ENCODE results near the gene BAD.

Gene BAD

DNA sequence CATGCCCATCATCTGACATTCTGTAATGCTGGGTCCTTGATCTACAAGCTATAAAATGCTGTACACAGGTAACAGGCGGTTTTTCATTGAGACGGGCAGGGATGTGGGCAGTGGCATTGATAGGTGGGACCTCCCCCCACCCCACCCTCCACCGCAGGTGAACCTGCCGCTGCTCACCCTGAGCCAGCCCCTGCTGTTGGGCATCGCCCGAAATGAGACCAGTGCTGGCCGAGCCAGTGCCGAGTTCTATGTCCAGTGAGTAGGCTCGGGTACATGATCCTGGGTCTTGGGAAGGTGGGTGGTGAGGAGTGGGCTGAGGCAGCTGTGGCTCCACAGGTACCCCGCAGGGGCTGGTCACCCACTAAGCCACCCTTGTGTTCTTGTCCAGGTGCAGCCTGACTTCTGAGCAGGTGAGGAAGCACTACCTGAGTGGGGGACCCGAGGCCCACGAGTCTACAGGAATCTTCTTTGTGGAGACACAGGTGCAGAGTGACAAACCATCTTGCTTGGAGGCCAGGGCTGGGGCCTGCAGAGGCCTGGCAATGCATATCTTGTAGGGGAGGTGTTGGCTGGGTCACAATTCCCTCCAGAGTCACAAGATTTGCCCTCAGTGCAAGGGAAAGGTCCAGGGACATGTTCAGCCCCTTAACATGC lies 55.2 kb downstream of the BAD start:
- no peak for DNase-seq (ENCODE audit: low read depth)

DNA sequence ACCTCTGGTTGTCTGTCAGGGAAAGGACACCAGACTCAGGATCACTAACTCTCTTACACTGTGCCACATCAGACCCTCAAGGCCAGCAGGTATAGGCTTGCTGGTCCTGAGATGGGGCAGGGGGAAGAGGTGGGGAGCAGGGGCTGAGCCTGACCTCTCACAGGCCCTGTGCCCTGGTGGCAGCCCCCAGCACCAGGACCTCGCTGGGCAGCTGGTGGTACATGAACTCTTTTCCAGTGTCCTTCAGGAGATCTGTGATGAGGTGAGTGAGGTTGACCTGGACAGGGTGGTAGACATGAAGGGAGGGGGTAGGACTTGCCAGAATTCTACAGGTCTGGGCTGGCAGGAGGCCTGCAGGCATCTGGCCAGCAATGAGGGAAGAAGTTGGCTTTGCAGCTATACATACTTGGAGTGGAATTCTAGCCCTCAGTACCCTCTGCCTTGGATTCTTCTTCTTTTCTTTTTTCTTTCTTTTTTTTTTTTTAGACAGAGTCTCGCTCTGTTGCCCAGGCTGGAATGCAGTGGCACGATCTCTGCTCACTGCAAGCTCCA lies 57.0 kb downstream of the BAD start:
- DNase-seq (ENCODE audit: low read depth): no peak

DNA sequence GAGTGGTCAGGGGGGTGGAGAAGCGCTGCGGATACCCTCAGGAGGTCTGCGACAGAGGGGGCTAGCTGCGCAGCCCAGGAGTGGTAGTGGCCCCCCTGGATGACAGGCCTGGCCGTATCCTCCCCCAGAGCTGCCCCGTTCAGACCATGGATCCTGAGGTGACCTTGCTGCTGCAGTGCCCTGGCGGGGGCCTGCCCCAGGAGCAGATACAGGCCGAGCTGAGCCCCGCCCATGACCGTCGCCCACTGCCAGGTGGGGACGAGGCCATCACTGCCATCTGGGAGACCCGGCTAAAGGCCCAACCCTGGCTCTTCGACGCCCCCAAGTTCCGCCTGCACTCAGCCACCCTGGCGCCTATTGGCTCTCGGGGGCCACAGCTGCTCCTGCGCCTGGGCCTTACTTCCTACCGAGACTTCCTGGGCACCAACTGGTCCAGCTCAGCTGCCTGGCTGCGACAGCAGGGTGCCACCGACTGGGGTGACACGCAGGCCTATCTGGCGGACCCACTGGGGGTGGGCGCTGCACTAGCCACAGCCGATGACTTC lies 57.9 kb downstream of the BAD start:
- no peak for DNase-seq (ENCODE audit: low read depth)

DNA sequence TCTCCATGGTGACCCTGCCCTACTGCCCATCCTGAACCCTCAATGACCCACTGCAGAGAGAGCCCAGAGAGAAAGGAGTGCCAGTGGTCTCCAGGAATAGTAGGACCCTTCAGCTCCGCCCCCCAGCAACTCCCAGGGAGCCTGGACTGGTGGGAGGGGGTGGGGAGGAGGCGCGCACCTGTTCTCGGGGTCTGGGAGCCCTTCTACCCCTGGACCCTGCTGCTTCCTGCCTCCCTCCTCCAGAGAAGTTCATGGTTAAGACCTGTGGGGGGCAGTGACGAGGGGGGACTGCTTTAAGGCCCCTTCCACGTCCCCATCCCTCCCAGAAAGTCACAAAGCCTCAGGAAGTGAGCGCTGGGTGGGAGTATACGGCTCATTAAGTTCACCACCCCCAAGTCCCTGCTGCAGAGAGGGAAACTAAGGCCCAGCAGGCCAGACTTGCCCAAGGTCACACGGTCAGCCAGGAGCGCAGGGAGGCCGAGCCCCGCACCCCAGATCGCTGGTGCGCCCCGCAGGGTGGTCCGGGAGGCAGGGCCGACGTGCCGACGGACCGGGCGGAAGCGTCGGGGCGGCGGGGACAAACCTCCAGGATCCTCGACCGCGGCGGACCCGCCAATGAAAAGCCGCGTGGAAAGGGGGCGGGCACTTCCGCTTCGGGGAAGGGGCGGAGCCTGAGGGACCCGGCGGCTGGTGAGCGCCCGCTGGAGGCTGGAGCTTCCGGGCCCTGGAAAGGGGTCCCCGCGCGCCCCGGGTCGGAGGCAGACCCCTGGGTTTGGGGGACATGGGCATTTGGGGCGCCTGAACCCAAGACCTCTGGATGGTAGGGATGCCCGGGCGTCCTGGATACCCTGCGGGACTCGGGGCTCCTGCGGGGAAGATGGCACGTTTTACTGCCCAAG lies 58.6 kb downstream of the BAD start, which contains the start of the genes NUDT22 and TRPT1:
Gene NUDT22 (plus strand): TSS at position 667 of the 899 bp plus-strand sequence. CDS start 379 bp downstream, outside the sequence.
Gene TRPT1 (minus strand): TSS at position 579 of the 899 bp plus-strand sequence. CDS start 326 bp downstream, at position 253.
- DNase-seq (ENCODE audit: low read depth): peak; percentile 86

DNA sequence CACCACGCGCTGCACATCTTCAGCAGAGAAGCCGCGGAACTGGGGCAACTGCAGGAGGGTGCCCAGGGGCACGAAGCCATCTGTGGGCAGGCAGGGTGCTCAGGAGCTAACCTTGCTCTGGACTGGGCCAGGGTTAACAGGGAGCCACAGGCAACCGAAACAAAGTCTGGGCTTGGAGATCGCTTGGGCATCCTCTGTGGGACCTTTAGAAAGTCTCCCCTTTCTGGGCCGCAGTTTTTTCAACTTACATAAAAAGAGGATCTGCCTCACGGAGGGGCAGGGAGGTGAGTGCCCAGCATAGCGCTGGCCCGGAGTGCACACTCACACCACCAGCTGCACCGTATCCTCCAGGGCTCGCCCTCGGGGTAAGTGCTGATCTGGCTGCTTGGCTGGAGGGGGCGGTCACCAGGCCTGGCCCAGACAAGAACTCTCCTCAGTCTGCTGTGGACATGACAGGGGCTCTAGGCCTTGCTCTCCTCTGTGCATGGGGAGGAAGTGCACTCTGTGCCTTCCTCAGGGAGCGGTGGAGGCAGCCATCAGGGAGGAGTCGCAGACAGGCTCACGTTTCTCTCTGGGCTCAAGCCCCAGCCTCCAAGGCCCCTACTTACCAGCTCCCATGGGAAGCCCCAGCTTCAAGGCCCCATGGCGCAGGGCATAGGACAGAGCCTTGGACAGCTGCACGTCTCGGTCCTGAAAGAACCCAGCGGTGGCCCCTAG lies 59.4 kb downstream of the BAD start:
- no peak for DNase-seq (ENCODE audit: low read depth)

DNA sequence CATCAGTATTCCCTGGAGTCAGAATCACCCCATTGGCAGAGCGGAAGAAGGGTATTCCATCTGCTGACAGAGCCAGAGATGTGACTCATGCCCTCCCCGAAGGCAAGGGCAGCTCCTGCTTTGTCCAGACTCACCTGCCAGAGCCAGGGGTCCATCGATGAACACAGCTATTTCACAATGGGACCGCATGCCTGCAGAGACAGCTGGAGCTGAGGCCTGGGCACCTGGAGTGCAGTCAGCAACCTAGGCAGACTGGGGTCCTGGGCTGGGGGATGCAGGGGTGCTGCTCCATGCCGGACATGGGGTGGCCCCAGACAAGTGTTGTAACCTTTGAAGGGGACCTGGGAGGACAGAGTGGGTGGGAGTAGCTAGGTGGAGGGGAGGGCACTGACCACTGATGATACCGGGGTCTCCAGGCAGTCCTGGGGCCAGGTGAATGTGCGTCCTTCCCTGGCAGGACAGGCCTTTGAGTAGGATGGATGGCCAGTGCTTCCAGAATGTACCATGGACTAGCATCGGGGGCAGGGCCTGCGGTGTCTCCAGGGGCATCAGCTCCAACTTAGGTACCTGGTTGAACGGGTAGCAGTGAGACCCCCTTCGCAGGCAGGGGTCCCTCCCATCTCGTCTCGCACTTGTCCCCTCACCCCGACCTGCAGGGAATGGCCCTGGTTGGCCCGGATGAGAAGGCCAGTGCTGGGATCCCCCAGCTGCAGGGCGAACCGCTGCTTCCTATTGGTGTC lies 60.1 kb downstream of the BAD start:
- DNase-seq (ENCODE audit: low read depth): no peak

DNA sequence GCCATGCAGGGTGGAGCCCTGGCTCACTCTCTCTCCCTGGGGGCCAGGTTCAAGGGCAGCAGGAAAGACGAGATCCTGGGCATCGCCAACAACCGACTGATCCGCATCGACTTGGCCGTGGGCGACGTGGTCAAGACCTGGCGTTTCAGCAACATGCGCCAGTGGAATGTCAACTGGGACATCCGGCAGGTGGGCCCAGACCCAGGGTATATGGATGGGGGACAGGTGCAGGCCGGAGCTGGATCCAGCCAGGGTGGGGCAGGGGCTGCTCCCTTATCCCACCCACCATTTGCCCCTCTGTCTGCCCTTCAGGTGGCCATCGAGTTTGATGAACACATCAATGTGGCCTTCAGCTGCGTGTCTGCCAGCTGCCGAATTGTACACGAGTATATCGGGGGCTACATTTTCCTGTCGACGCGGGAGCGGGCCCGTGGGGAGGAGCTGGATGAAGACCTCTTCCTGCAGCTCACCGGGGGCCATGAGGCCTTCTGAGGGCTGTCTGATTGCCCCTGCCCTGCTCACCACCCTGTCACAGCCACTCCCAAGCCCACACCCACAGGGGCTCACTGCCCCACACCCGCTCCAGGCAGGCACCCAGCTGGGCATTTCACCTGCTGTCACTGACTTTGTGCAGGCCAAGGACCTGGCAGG lies 61.3 kb downstream of the BAD start:
- DNase-seq (ENCODE audit: low read depth): no peak

DNA sequence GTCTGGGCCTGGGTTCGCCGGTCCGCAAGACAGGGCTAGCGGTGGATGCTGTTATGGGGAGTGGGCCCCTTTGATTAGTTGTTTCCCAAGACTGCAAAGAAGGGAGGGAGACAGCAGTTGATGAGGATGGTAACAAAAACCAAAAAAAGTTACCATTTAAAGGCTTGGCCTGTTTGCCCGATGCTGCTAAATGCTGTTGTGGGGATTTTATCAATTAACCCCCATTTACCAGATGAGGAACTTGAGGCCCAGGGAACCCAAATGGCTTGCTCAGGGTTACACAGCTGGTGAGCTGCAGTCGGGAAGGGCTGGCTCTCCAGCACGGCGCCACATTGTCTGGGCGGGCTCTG lies 61.8 kb downstream of the BAD start:
- no peak for DNase-seq (ENCODE audit: low read depth)

DNA sequence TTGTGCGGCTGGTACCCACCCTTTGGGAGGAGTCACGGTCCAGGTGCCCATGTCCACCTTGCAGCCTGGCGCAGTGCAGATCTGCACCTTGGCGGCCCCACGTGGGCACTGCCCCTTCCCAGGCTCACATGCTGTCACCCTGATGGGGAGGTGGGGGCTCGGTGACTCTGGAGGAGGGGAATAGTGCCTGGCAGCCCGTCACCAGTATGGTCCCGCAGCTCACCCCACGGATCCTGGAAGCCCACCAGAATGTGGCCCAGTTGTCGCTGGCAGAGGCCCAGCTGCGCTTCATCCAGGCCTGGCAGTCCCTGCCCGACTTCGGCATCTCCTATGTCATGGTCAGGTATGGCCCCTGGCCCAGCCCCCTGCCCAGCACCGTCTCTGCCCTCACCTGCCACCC lies 63.7 kb downstream of the BAD start:
- DNase-seq (ENCODE audit: low read depth): no peak

DNA sequence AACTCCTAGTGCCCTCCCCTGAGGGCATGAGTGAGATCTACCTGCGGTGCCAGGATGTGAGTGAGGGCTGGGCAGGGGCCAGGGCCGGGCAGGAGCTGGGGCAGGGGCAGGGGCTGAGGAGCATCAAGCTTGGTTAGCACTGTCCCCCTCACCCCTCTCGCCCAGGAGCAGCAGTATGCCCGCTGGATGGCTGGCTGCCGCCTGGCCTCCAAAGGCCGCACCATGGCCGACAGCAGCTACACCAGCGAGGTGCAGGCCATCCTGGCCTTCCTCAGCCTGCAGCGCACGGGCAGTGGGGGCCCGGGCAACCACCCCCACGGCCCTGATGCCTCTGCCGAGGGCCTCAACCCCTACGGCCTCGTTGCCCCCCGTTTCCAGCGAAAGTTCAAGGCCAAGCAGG lies 64.2 kb downstream of the BAD start:
- DNase-seq (ENCODE audit: low read depth): no peak
